Measurements from ENCODE around the gene C14orf119.

GRCh38 chr14:23147676-23148075 is 52.4 kb downstream of the C14orf119 start:
- no peak for TF ChIP-seq SUZ12 (IDR thresholded peaks at IDR 0.05; ENCODE audit: extremely low read depth, insufficient read depth, insufficient read length)
- TF ChIP-seq ZNF274 (IDR thresholded peaks at IDR 0.05; ENCODE audit: low read depth, low read length): no peak

Measured in NT2/D1 (cell line).